Osteoblast (primary cell): ENCODE data around the gene WDFY4. TPM values are rescaled to one million over a fixed set of nuclear protein-coding genes. Genes with fewer than 3 reads are reported as not detected.

Source experiments
- DNase-seq: peaks from one replicate; pipeline ENCODE4 v3.0.0; 2011; ENCODE audit warnings: low spot score, mixed read lengths; ENCODE audit not compliant: insufficient read length; ENCODE audit errors: missing footprints
- H2AFZ ChIP-seq: 2 replicates; pipeline ENCODE4 v1.6.0; 2011; ENCODE audit warnings: mild to moderate bottlenecking, low read length
- H3K27ac ChIP-seq: 2 replicates; pipeline ENCODE4 v1.5.1; 2011; ENCODE audit warnings: mild to moderate bottlenecking, low read depth, low read length, moderate library complexity
- H3K27me3 ChIP-seq: 2 replicates; pipeline ENCODE4 v1.6.0; 2012; ENCODE audit warnings: mild to moderate bottlenecking, control low read depth, inconsistent platforms, low read length, moderate library complexity; ENCODE audit not compliant: insufficient read depth
- H3K36me3 ChIP-seq: 2 replicates; pipeline ENCODE4 v1.5.1; 2011; ENCODE audit warnings: mild to moderate bottlenecking, low read length, control low read depth, moderate library complexity; ENCODE audit not compliant: insufficient read depth
- H3K4me1 ChIP-seq: 2 replicates; pipeline ENCODE4 v1.5.1; 2011; ENCODE audit warnings: mild to moderate bottlenecking, low read length, control low read depth, moderate library complexity; ENCODE audit not compliant: insufficient read depth
- H3K4me2 ChIP-seq: 2 replicates; pipeline ENCODE4 v1.6.0; 2011; ENCODE audit warnings: mild to moderate bottlenecking, low read length; ENCODE audit not compliant: insufficient read depth
- H3K4me3 ChIP-seq: fragments of 200-600 bp; sonication (generic); 3 replicates; pipeline ENCODE4 v1.5.1; 2012; ENCODE audit warnings: mild to moderate bottlenecking, low read length, inconsistent platforms; ENCODE audit not compliant: insufficient read depth
- H3K79me2 ChIP-seq: 2 replicates; pipeline ENCODE4 v1.6.0; 2012; ENCODE audit warnings: mild to moderate bottlenecking, low read length, control low read depth, inconsistent platforms; ENCODE audit not compliant: insufficient read depth
- H3K9me3 ChIP-seq: 2 replicates; pipeline ENCODE4 v1.5.1; 2011; ENCODE audit warnings: low read depth, low read length, control low read depth
- H4K20me1 ChIP-seq: 2 replicates; pipeline ENCODE4 v1.6.0; 2012; ENCODE audit warnings: mild to moderate bottlenecking, low read length, control low read depth; ENCODE audit not compliant: insufficient read depth
- total RNA-seq: library from RNA; depleted of rRNA; stranded (reverse); fragments of >200 nt; gene quantifications from 2 replicates; pipeline ENCODE4 v1.2.3, GENCODE V29; 2012
- TF ChIP-seq, protein P1 (sequence below): IDR thresholded peaks from 2 replicates; pipeline ENCODE4 v1.5.1; 2011; ENCODE audit warnings: mild to moderate bottlenecking, low read depth, low read length, moderate library complexity; ENCODE audit errors: extremely low read depth

Gene WDFY4
- total RNA-seq, 1 donor = 0.36 TPM

DNA sequence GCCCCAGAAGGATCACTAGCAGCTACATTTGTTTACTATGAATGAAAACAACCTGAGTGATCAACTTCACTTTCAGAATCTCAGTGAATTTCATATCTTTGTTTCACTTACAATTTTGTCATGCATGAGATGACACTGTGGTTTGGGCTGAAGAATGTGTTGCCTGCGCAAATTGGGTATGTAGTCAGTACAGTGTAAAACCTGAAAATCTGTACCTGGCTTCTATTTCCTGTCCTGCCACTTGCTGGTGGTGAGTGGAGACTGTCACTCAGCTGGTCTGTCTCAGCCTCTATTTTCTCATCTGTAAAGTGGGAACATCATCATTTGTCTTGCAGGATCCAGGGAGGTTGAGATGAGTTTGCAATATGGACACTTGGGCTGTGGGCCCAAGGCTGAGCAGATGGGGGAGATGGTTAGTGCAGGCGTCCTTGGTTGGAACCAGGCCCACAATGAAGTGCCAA lies 118.0 kb downstream of the WDFY4 start:
- H3K4me2 ChIP-seq = no peak overlapping the region
- H3K27ac ChIP-seq = no peak overlapping the region
- no peak overlapping the region for H3K4me3 ChIP-seq
- TF ChIP-seq, protein P1, sequence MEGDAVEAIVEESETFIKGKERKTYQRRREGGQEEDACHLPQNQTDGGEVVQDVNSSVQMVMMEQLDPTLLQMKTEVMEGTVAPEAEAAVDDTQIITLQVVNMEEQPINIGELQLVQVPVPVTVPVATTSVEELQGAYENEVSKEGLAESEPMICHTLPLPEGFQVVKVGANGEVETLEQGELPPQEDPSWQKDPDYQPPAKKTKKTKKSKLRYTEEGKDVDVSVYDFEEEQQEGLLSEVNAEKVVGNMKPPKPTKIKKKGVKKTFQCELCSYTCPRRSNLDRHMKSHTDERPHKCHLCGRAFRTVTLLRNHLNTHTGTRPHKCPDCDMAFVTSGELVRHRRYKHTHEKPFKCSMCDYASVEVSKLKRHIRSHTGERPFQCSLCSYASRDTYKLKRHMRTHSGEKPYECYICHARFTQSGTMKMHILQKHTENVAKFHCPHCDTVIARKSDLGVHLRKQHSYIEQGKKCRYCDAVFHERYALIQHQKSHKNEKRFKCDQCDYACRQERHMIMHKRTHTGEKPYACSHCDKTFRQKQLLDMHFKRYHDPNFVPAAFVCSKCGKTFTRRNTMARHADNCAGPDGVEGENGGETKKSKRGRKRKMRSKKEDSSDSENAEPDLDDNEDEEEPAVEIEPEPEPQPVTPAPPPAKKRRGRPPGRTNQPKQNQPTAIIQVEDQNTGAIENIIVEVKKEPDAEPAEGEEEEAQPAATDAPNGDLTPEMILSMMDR = no peak
- H3K36me3 ChIP-seq = no peaks in the 10 kb centered on the region
- DNase-seq = no peak
- H3K4me1 ChIP-seq = no peaks in the 10 kb centered on the region
- H3K9me3 ChIP-seq = no peaks in the 10 kb centered on the region
- no peaks in the 10 kb centered on the region for H4K20me1 ChIP-seq
- peaks cover 5% of the 10 kb centered on the region for H3K27me3 ChIP-seq
- H3K79me2 ChIP-seq = no peaks in the 10 kb centered on the region
- no peak overlapping the region for H2AFZ ChIP-seq

DNA sequence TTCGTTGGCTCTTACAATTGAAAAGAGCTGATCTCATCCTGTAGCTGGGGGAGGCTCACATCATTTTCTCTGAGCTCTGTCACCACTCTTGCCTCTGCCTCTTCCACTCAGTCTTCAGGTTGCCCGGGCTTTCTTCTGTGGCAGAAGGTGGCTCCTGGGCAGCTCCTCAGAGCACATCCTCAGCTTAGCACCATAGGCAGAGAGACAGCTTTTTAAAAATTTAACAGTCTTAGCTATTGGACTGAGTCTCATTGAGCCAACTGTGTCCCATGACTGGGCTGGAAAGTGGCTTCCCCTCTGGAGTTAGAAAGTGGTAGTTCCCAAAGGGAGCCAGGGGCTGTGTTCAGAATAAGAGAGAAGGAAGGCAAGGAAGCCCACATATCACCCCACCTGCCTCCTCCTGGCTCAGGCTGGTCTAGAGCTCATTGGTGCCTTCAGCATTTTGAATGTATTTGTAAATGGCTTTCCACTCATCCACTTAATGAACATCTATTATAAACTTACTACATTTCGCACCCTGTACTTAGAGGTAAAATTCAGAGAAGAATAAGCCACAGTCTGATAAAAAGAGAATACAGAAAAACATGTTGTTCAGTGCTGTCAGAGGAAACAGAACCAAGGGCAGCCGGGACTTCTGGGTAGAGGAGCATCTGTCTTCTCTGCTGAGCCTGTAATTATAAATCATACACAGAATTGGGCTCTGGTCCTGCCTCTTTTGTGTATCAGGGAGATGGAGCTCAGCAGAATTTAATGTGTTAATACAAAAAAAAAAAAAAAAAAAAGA lies 119.3 kb downstream of the WDFY4 start:
- H4K20me1 ChIP-seq = no peaks in the 10 kb centered on the region
- H3K79me2 ChIP-seq = no peaks in the 10 kb centered on the region
- no peak for DNase-seq
- H3K27ac ChIP-seq = no peak overlapping the region
- no peaks in the 10 kb centered on the region for H3K36me3 ChIP-seq
- H3K9me3 ChIP-seq = no peaks in the 10 kb centered on the region
- no peak overlapping the region for H3K4me3 ChIP-seq
- H3K4me1 ChIP-seq = no peaks in the 10 kb centered on the region
- no peak overlapping the region for H2AFZ ChIP-seq
- H3K27me3 ChIP-seq = peaks cover 5% of the 10 kb centered on the region
- H3K4me2 ChIP-seq = no peak overlapping the region
- TF ChIP-seq, protein P1 = no peak

DNA sequence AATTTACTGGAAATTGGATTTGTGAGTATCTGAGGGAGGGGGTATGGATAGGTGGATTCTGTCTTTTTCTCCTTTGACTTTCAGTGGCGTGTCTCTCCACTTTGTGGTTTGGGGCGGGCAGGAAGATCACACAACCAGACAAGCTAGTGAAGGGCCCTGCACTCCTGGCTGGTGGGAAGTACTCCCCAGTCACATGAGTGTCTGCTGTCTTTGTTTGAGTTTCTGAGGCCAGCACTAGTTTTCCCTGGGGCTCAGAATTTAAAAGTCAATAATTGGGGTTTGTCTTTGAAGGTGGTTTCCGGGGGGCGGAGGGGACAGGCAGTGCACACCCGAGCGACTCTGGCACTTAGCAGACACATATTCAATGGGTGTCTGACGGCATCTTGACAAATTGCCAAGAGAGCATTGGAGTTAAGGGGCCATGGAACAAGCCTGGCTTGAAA lies 120.1 kb downstream of the WDFY4 start:
- Histone ChIP-seq H2AFZ (no peak overlapping the region), H3K4me2 (no peak overlapping the region), H3K4me1 (no peaks in the 10 kb centered on the region), H3K4me3 (no peak overlapping the region), H3K36me3 (no peaks in the 10 kb centered on the region), H3K79me2 (no peaks in the 10 kb centered on the region), H3K27me3 (peaks cover 5% of the 10 kb centered on the region), H3K27ac (no peak overlapping the region), H3K9me3 (no peaks in the 10 kb centered on the region), H4K20me1 (no peaks in the 10 kb centered on the region)
- TF ChIP-seq, protein P1 = no peak
- DNase-seq = no peak

DNA sequence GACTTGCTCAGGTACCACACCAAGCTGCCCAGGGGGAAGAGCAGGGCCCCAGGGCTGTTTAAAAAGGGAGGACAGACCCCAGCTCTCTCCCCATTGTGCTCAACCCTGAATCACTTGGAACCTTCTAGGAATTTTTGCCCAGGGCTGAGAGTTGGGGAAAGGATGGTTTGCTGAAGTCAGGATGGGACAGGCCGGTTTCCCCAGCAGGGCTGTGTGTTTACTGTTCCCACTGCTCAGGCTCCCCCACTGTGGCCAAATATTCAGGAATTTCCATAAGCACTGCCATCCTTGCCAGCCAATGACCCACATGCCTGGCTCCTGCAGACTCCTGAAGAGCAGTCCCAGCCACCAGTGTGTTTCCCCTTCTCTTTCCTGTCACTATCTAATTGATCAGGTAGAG lies 120.7 kb downstream of the WDFY4 start:
- H3K79me2 ChIP-seq = no peaks in the 10 kb centered on the region
- H3K9me3 ChIP-seq = no peaks in the 10 kb centered on the region
- no peak for DNase-seq
- H2AFZ ChIP-seq = peak overlapping the region; percentile 81
- no peaks in the 10 kb centered on the region for H3K36me3 ChIP-seq
- no peaks in the 10 kb centered on the region for H3K4me1 ChIP-seq
- no peaks in the 10 kb centered on the region for H4K20me1 ChIP-seq
- TF ChIP-seq, protein P1 = no peak
- H3K4me3 ChIP-seq = peak overlapping the region; percentile 55
- peak overlapping the region; percentile 71 for H3K4me2 ChIP-seq
- H3K27ac ChIP-seq = no peak overlapping the region
- H3K27me3 ChIP-seq = peaks cover 5% of the 10 kb centered on the region
